HCT116 (cell line): ENCODE measurements around the gene ZNF462. TPM values are rescaled to one million over a fixed set of nuclear protein-coding genes. Genes with fewer than 3 reads are reported as not detected.

Experiments used
- ATAC-seq: fragments of 200-7000 bp; cut with Tn5 transposase; 2 replicates; pipeline ENCODE4 v1.9.1; 2020; ENCODE audit warnings: mild to moderate bottlenecking, moderate library complexity
- BruUV-seq: library from RNA; stranded (reverse); fragments of 400-500 nt; replicated peaks from 2 replicates; lab custom pipeline; 2021; lab: Mats Ljungman, UMichigan
- CTCF ChIA-PET: fragments of 300-600 bp; sonication (Branson Sonifier 250); formaldehyde crosslinking; loops from one replicate; lab custom pipeline; 2021; ENCODE audit warnings: antibody characterized with exemption; lab: Charles Lee
- POLR2A ChIA-PET: fragments of 300-600, 350-600 bp; sonication (Branson Sonifier 250); formaldehyde crosslinking; loops from one replicate; lab custom pipeline; 2021; ENCODE audit warnings: antibody characterized with exemption; lab: Charles Lee
- RAD21 ChIA-PET, 2 experiments: fragments of 300-600 bp; sonication (Branson Sonifier 250); formaldehyde crosslinking; loops; one replicate each; lab custom pipeline; 2023; ENCODE audit warnings: low total read pairs in 2 of 2; ENCODE audit not compliant: uncharacterized antibody in 2 of 2, unreplicated experiment in 2 of 2, low non-redundant PET in 1 of 2; lab: Charles Lee
- DNase-seq: peaks from one replicate; pipeline ENCODE4 v3.0.0-alpha.2; 2010; ENCODE audit warnings: low read depth, low spot score
- H2AFZ ChIP-seq: fragments of 200-600 bp; shearing (Covaris generic), sonication (generic); 2 replicates; pipeline ENCODE4 v1.6.1; 2017; ENCODE audit warnings: low read depth, mixed run types, mixed read lengths, antibody characterized with exemption, low read length; ENCODE audit not compliant: poor library complexity, severe bottlenecking
- H3K27ac ChIP-seq: 2 replicates; pipeline ENCODE4 v1.5.1; 2012; ENCODE audit warnings: low read depth, low read length
- H3K27me3 ChIP-seq: fragments of 200-600 bp; sonication (generic); 2 replicates; pipeline ENCODE4 v1.6.1; 2016; ENCODE audit warnings: mixed run types, low read length, mixed read lengths; ENCODE audit not compliant: insufficient read depth
- H3K36me3 ChIP-seq, 2 experiments: fragments of 200-500 bp in 1 of 2; fragments of 200-600 bp in 1 of 2; sonication (Bioruptor generic) in 1 of 2; sonication (generic) in 1 of 2; 2 replicates each; pipeline versions ENCODE4 v1.5.1 to v1.6.1; 2014 to 2016; ENCODE audit warnings: low read length in 2 of 2, inconsistent platforms in 1 of 2, mixed read lengths in 1 of 2, mixed run types in 1 of 2; ENCODE audit not compliant: insufficient read depth in 2 of 2, control insufficient read depth in 1 of 2
- H3K4me1 ChIP-seq, 2 experiments: fragments of 200-600 bp in 1 of 2; sonication (generic) in 1 of 2; 2 replicates each; pipeline versions ENCODE4 v1.5.1 to v1.6.1; 2012 to 2017; ENCODE audit warnings: low read length in 2 of 2, inconsistent platforms in 1 of 2, mild to moderate bottlenecking in 1 of 2, mixed read lengths in 1 of 2, mixed run types in 1 of 2, moderate library complexity in 1 of 2; ENCODE audit not compliant: insufficient read depth in 2 of 2, control insufficient read depth in 1 of 2
- H3K4me2 ChIP-seq: fragments of 200-600 bp; sonication (generic); 2 replicates; pipeline ENCODE4 v1.6.1; 2017; ENCODE audit warnings: mixed run types, low read length, mixed read lengths
- H3K4me3 ChIP-seq, 2 experiments: fragments of 200-600 bp in 1 of 2; sonication (generic) in 1 of 2; replicated peaks in 1 of 2; 2 replicates each; pipeline ENCODE4 v1.5.1; 2011 to 2016; ENCODE audit warnings: low read length in 2 of 2, control low read depth in 1 of 2, low read depth in 1 of 2, mild to moderate bottlenecking in 1 of 2, mixed read lengths in 1 of 2, mixed run types in 1 of 2
- H3K79me2 ChIP-seq: fragments of 200-600 bp; sonication (generic); 2 replicates; pipeline ENCODE4 v1.6.1; 2017; ENCODE audit warnings: mild to moderate bottlenecking, mixed run types, low read length, moderate library complexity, mixed read lengths; ENCODE audit not compliant: insufficient read depth
- H3K9ac ChIP-seq: fragments of 200-600 bp; sonication (generic); 2 replicates; pipeline ENCODE4 v1.6.1; 2016; ENCODE audit warnings: low read length, mixed read lengths
- H3K9me2 ChIP-seq: fragments of 200-600 bp; sonication (generic), shearing (Covaris generic); 2 replicates; pipeline ENCODE4 v1.6.1; 2017; ENCODE audit warnings: mixed run types, mild to moderate bottlenecking, moderate library complexity; ENCODE audit not compliant: insufficient read depth
- H3K9me3 ChIP-seq, 2 experiments: fragments of 200-500 bp in 1 of 2; fragments of 200-600 bp in 1 of 2; sonication (Bioruptor generic) in 1 of 2; sonication (generic) in 1 of 2; 2 replicates each; pipeline ENCODE4 v1.6.1; 2014 to 2017; ENCODE audit warnings: low read length in 2 of 2, mixed read lengths in 2 of 2, inconsistent platforms in 1 of 2, low read depth in 1 of 2, mild to moderate bottlenecking in 1 of 2, mixed run types in 1 of 2, moderate library complexity in 1 of 2; ENCODE audit not compliant: control insufficient read depth in 1 of 2, insufficient read depth in 1 of 2
- H4K20me1 ChIP-seq: fragments of 200-600 bp; sonication (generic), shearing (Covaris generic); 2 replicates; pipeline ENCODE4 v1.6.1; 2017; ENCODE audit warnings: mixed run types, mild to moderate bottlenecking, moderate library complexity; ENCODE audit not compliant: insufficient read depth
- ATF3 ChIP-seq: IDR thresholded peaks from 2 replicates; pipeline ENCODE4 v1.6.1; 2012
- CEBPB ChIP-seq: IDR thresholded peaks from 2 replicates; pipeline ENCODE4 v1.6.1; 2012; ENCODE audit warnings: low read depth
- EGR1 ChIP-seq: IDR thresholded peaks from 2 replicates; pipeline ENCODE4 v1.6.1; 2012; ENCODE audit warnings: low read depth
- EZH2 ChIP-seq: fragments of 200-600 bp; sonication (generic); IDR thresholded peaks from 2 replicates; pipeline ENCODE4 v1.6.1; 2017; ENCODE audit warnings: antibody characterized with exemption, mixed run types
- RAD21 ChIP-seq: IDR thresholded peaks from 2 replicates; pipeline ENCODE4 v1.6.1; 2012; ENCODE audit warnings: low read depth, mild to moderate bottlenecking
- REST ChIP-seq: IDR thresholded peaks from 2 replicates; pipeline ENCODE4 v1.6.1; 2012; ENCODE audit warnings: low read depth
- intact Hi-C: fragments of 100-400 bp; cut with micrococcal nuclease; formaldehyde crosslinking; loops from 2 replicates; pipeline ENCODE4 v1.10.0; 2022
- total RNA-seq: library from RNA; stranded (reverse); gene quantifications from one replicate; pipeline ENCODE4 v1.2.1, GENCODE V29; 2021; ENCODE audit not compliant: unreplicated experiment

Gene ZNF462
- total RNA-seq, 1 experiment from 2014 or later, result 18.1 TPM

DNA sequence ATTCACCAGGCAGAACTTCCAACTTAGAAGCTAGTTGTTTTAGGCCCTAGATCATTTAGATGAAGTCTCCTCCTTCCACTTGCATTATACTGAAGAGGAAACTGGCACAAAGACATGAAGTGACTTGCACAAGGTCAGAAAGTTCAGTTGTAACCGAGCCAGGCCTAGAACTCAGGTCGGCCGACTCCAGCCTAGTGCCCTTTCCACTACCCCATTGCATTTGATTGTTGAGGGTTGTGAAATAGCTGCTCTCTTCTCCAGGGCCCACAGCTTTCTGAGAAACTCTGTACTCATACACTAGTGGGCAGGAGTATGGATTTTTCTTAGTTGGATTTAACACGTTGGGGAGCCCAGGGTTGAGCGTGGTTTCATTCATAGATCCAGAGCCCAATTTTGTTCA lies 5.6 kb downstream of the ZNF462 start (continued):
- no peak for TF ChIP-seq ATF3
- no peak for TF ChIP-seq CEBPB
- no peak for TF ChIP-seq RAD21
- no peak for TF ChIP-seq EGR1

DNA sequence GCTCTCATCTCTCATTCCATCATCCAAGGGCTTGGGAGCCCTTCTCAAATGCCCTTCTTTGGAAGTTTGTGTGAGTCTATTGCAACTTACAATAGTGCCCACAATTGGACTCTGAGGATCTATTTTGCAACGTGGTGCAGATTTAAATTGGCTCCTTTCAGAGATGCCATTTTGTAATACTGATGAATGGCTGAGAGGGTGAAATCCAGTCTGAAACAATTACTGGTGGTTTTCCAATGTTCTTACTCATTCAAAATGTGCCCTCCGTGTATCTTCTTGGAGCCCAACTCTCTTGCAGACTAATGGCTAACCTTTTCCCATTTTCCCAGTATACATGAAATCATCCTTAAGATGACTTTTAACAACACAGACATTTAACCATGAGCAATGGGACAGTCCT lies 6.1 kb downstream of the ZNF462 start:
- Histone ChIP-seq H3K4me2 (no peak overlapping the region), H3K9me3 (no peaks in the 10 kb centered on the region), H3K9me2 (no peaks in the 10 kb centered on the region), H3K9ac (no peak overlapping the region), H3K4me1 (no peaks in the 10 kb centered on the region), H2AFZ (no peak overlapping the region), H3K4me3 (no peak overlapping the region), H3K36me3 (no peaks in the 10 kb centered on the region), H3K27me3 (no peaks in the 10 kb centered on the region), H4K20me1 (no peaks in the 10 kb centered on the region), H3K79me2 (peaks cover 14% of the 10 kb centered on the region; the same call in 1 of the 2 replicates), H3K27ac (no peak overlapping the region)
- RAD21 ChIA-PET, result no interaction called here
- POLR2A ChIA-PET, result no interaction called here
- no TSS peak for BruUV-seq
- ATAC-seq (no peak), DNase-seq (no peak)
- intact Hi-C loops, result loop anchor here (10.0 kb wide), 1 partner anchor 224 kb away; no protein-coding TSS in a partner anchor
- CTCF ChIA-PET, result no interaction called here
- no peak for TF ChIP-seq REST
- no peak for TF ChIP-seq ATF3
- TF ChIP-seq EZH2, result no peak
